Sciatic nerve (tissue), 1 donor: Measurements from ENCODE around the gene TCF3. TPM values are rescaled to one million over a fixed set of nuclear protein-coding genes. Genes with fewer than 3 reads are reported as not detected.

Experiments
- total RNA-seq: library from RNA; stranded (reverse); fragmentation: NEBNext Ultra II Directional; extraction: Animal tissue kit (Norgen Biotek cat#: 25700); gene quantifications from one replicate; pipeline ENCODE4 v1.2.1, GENCODE V29; 2021
- donor health status: DM: no; HTN: no; CAD: no.

The TCF3 gene
- total RNA-seq, 1 donor from 2014 or later: 48.7 TPM

Other genes starting within 250 kb of the TCF3 start
- 75.7 TPM for gene DAZAP1, start 245.0 kb downstream of the TCF3 start, total RNA-seq
- gene RPS15, start 214.2 kb downstream of the TCF3 start, total RNA-seq: 753 TPM
- 6.0 TPM for gene APC2, start 202.5 kb downstream of the TCF3 start, total RNA-seq
- gene C19orf25, start 173.4 kb downstream of the TCF3 start, total RNA-seq: 22.1 TPM
- 2.5 TPM for gene PCSK4, start 162.3 kb downstream of the TCF3 start, total RNA-seq
- gene REEP6, start 161.4 kb downstream of the TCF3 start, total RNA-seq: 3.9 TPM
- 48.3 TPM for gene ADAMTSL5, start 139.6 kb downstream of the TCF3 start, total RNA-seq
- gene PLK5, start 128.5 kb downstream of the TCF3 start, total RNA-seq: 0.80 TPM
- gene MEX3D, start 84.3 kb downstream of the TCF3 start, total RNA-seq: 27.1 TPM
- 48.1 TPM for gene MBD3, start 59.8 kb downstream of the TCF3 start, total RNA-seq
- gene UQCR11, start 47.2 kb downstream of the TCF3 start, total RNA-seq: 136 TPM
- not detected for gene ONECUT3, start 100.9 kb upstream of the TCF3 start, total RNA-seq
- gene ATP8B3, start 159.7 kb upstream of the TCF3 start, total RNA-seq: 2.3 TPM
- gene REXO1, start 195.9 kb upstream of the TCF3 start, total RNA-seq: 34.2 TPM
- 20.2 TPM for gene KLF16, start 211.0 kb upstream of the TCF3 start, total RNA-seq
- gene ABHD17A, start 232.9 kb upstream of the TCF3 start, total RNA-seq: 78.9 TPM